GM21786 (cell line): Measurements from ENCODE around the gene SLC25A48.
A peak's percentile ranks its signal among the peaks of the same experiment; 100 is the strongest.
"Not testable (repeated sequence)": the region's sequence is repeated elsewhere in the genome, so short reads cannot be mapped to it uniquely, and the experiment has no call there.

Experiments used
- ATAC-seq: cut with Tn5 transposase; IDR thresholded peaks from one replicate; pipeline ENCODE4 v1.9.1; 2021; ENCODE audit not compliant: unreplicated experiment

SLC25A48 gene

GRCh38 chr5:135829681-135830383, 4.6 kb upstream of the SLC25A48 start:
- no peak for ATAC-seq

- no peak for ATAC-seq
Measured at GRCh38 chr5:135830384-135830700, 4.1 kb upstream of the SLC25A48 start.

GRCh38 chr5:135830876-135831275, 3.6 kb upstream of the SLC25A48 start:
- ATAC-seq, result no peak

- ATAC-seq, result no peak
Measured at GRCh38 chr5:135831439-135831838, 3.0 kb upstream of the SLC25A48 start.

- no peak for ATAC-seq
Measured at GRCh38 chr5:135831851-135832555, 2.5 kb upstream of the SLC25A48 start.

- ATAC-seq, result no peak
Measured at GRCh38 chr5:135832941-135833920, 1.2 kb upstream of the SLC25A48 start.

- ATAC-seq, result peak; percentile 78
Measured at GRCh38 chr5:135833961-135834638, 363 bp upstream of the SLC25A48 start.

- no peak for ATAC-seq
Measured at GRCh38 chr5:135835766-135836165, 1.3 kb downstream of the SLC25A48 start.

- ATAC-seq, result not testable (repeated sequence)
Measured at GRCh38 chr5:135838395-135838794, 3.9 kb downstream of the SLC25A48 start.

- ATAC-seq, result no peak
Measured at GRCh38 chr5:135839566-135839965, 5.1 kb downstream of the SLC25A48 start.

GRCh38 chr5:135840959-135841358, 6.5 kb downstream of the SLC25A48 start:
- ATAC-seq, result no peak

GRCh38 chr5:135842737-135843136, 8.3 kb downstream of the SLC25A48 start:
- no peak for ATAC-seq

- no peak for ATAC-seq
Measured at GRCh38 chr5:135843571-135844337, 9.3 kb downstream of the SLC25A48 start.

- ATAC-seq, result no peak
Measured at GRCh38 chr5:135846311-135846710, 11.8 kb downstream of the SLC25A48 start.

- no peak for ATAC-seq
Measured at GRCh38 chr5:135847976-135848375, 13.5 kb downstream of the SLC25A48 start.

- ATAC-seq, result no peak
Measured at GRCh38 chr5:135850231-135850630, 15.8 kb downstream of the SLC25A48 start.

GRCh38 chr5:135850671-135851070, 16.2 kb downstream of the SLC25A48 start:
- no peak for ATAC-seq

GRCh38 chr5:135851186-135851914, 16.9 kb downstream of the SLC25A48 start:
- no peak for ATAC-seq
